GM12878 (cell line): ENCODE results near the gene SUGP1. TPM values are rescaled to one million over a fixed set of nuclear protein-coding genes. Genes with fewer than 3 reads are reported as not detected.

ENCODE experiments used
- BRCA1 ChIP-seq: IDR thresholded peaks from 2 replicates; pipeline ENCODE4 v1.6.1; 2011; ENCODE audit warnings: low read depth, low read length, improper control_type of control experiment
- KAT2A ChIP-seq: conservative IDR thresholded peaks from 2 replicates; pipeline ENCODE4 v1.6.1; 2011; ENCODE audit warnings: low read depth, low read length; ENCODE audit not compliant: control insufficient read depth
- KLF5 ChIP-seq: fragments of 450-650 bp; IDR thresholded peaks from 2 replicates; pipeline ENCODE4 v1.6.1; 2014; ENCODE audit warnings: mild to moderate bottlenecking; ENCODE audit not compliant: partially characterized antibody
- MYB ChIP-seq: fragments of 150-350 bp; IDR thresholded peaks from 2 replicates; pipeline ENCODE4 v1.6.1; 2014; ENCODE audit warnings: mild to moderate bottlenecking, low read depth, low read length, borderline replicate concordance
- NFIC ChIP-seq: IDR thresholded peaks from 2 replicates; pipeline ENCODE4 v1.6.1; 2012; ENCODE audit warnings: low read depth, mild to moderate bottlenecking, inconsistent platforms, low read length, moderate library complexity
- NFXL1 ChIP-seq: fragments of 450-650 bp; IDR thresholded peaks from 2 replicates; pipeline ENCODE4 v1.6.1; 2017; ENCODE audit warnings: antibody characterized with exemption, mild to moderate bottlenecking, borderline replicate concordance
- SUZ12 ChIP-seq: fragments of 200-600 bp; sonication (generic); IDR thresholded peaks from one replicate; pipeline ENCODE4 v1.6.1; 2018; ENCODE audit warnings: antibody characterized with exemption, mild to moderate bottlenecking; ENCODE audit not compliant: unreplicated experiment
- ZNF207 ChIP-seq: fragments of 450-650 bp; IDR thresholded peaks from 2 replicates; pipeline ENCODE4 v1.6.1; 2014; ENCODE audit warnings: antibody characterized with exemption, mild to moderate bottlenecking, borderline replicate concordance
- ZNF622 ChIP-seq: fragments of 450-650 bp; IDR thresholded peaks from 2 replicates; pipeline ENCODE4 v1.6.1; 2017; ENCODE audit warnings: mild to moderate bottlenecking, inconsistent platforms
- polyA plus RNA-seq, 11 experiments: library from polyadenylated mRNA; depleted of rRNA in 4 of 11; unstranded in 6 of 11; stranded (reverse) in 5 of 11; fragments of >200 nt; fragmentation: Nextera tagmentation in 4 of 11; fragmentation: Illumina TruSeq in 1 of 11; extraction: Ambion mirVana in 4 of 11; extraction: Trizol in 1 of 11; gene quantifications; 1 replicate in 1 of 11; 2 replicates in 10 of 11; pipeline versions ENCODE4 v1.2.1 to v1.2.3, GENCODE V29; 2011 to 2016; ENCODE audit warnings: inconsistent platforms in 2 of 11, missing spikeins in 2 of 11, low read depth in 1 of 11
- total RNA-seq, 4 experiments: library from RNA; depleted of rRNA in 3 of 4; stranded (reverse); fragments of >200 nt in 3 of 4; fragmentation: Illumina TruSeq in 1 of 4; extraction: Trizol in 1 of 4; gene quantifications; 2 replicates each; pipeline versions ENCODE4 v1.2.1 to v1.2.3, GENCODE V29; 2013 to 2021
- TF ChIP-seq, protein P1 (sequence below): fragments of 450-650 bp; formaldehyde crosslinking; IDR thresholded peaks from 2 replicates; pipeline ENCODE4 v1.5.0; 2022; ENCODE audit warnings: mild to moderate bottlenecking, missing genetic modification characterization
- TF ChIP-seq, protein P2 (sequence below): IDR thresholded peaks from 2 replicates; pipeline ENCODE4 v1.6.1; 2012; ENCODE audit warnings: improper control_type of control experiment, low read depth, low read length; ENCODE audit not compliant: insufficient replicate concordance

SUGP1 gene
- total and polyA plus RNA-seq, 10 of the 15 experiments (the other 5 are each of a cell fraction or from before 2014, with no cell fraction given) = 1.6 to 70.2 (median 38.4) TPM

- TF ChIP-seq, protein P1, sequence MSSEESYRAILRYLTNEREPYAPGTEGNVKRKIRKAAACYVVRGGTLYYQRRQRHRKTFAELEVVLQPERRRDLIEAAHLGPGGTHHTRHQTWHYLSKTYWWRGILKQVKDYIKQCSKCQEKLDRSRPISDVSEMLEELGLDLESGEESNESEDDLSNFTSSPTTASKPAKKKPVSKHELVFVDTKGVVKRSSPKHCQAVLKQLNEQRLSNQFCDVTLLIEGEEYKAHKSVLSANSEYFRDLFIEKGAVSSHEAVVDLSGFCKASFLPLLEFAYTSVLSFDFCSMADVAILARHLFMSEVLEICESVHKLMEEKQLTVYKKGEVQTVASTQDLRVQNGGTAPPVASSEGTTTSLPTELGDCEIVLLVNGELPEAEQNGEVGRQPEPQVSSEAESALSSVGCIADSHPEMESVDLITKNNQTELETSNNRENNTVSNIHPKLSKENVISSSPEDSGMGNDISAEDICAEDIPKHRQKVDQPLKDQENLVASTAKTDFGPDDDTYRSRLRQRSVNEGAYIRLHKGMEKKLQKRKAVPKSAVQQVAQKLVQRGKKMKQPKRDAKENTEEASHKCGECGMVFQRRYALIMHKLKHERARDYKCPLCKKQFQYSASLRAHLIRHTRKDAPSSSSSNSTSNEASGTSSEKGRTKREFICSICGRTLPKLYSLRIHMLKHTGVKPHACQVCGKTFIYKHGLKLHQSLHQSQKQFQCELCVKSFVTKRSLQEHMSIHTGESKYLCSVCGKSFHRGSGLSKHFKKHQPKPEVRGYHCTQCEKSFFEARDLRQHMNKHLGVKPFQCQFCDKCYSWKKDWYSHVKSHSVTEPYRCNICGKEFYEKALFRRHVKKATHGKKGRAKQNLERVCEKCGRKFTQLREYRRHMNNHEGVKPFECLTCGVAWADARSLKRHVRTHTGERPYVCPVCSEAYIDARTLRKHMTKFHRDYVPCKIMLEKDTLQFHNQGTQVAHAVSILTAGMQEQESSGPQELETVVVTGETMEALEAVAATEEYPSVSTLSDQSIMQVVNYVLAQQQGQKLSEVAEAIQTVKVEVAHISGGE (CRISPR knock-in tag) = no peak
- TF ChIP-seq NFIC (no peak), NFXL1 (no peak), KAT2A (no peak), KLF5 (no peak), SUZ12 (no peak), BRCA1 (no peak), MYB (no peak), ZNF622 (no peak), ZNF207 (no peak)
- TF ChIP-seq, protein P2, sequence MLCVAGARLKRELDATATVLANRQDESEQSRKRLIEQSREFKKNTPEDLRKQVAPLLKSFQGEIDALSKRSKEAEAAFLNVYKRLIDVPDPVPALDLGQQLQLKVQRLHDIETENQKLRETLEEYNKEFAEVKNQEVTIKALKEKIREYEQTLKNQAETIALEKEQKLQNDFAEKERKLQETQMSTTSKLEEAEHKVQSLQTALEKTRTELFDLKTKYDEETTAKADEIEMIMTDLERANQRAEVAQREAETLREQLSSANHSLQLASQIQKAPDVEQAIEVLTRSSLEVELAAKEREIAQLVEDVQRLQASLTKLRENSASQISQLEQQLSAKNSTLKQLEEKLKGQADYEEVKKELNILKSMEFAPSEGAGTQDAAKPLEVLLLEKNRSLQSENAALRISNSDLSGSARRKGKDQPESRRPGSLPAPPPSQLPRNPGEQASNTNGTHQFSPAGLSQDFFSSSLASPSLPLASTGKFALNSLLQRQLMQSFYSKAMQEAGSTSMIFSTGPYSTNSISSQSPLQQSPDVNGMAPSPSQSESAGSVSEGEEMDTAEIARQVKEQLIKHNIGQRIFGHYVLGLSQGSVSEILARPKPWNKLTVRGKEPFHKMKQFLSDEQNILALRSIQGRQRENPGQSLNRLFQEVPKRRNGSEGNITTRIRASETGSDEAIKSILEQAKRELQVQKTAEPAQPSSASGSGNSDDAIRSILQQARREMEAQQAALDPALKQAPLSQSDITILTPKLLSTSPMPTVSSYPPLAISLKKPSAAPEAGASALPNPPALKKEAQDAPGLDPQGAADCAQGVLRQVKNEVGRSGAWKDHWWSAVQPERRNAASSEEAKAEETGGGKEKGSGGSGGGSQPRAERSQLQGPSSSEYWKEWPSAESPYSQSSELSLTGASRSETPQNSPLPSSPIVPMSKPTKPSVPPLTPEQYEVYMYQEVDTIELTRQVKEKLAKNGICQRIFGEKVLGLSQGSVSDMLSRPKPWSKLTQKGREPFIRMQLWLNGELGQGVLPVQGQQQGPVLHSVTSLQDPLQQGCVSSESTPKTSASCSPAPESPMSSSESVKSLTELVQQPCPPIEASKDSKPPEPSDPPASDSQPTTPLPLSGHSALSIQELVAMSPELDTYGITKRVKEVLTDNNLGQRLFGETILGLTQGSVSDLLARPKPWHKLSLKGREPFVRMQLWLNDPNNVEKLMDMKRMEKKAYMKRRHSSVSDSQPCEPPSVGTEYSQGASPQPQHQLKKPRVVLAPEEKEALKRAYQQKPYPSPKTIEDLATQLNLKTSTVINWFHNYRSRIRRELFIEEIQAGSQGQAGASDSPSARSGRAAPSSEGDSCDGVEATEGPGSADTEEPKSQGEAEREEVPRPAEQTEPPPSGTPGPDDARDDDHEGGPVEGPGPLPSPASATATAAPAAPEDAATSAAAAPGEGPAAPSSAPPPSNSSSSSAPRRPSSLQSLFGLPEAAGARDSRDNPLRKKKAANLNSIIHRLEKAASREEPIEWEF = no peak
- TF ChIP-seq, all 136 proteins: peak for 0
Measured at GRCh38 chr19:19334063-19334988, 14.0 kb upstream of the SUGP1 start (continued).
